Measurements from ENCODE around the gene REG3A.

- TF ChIP-seq FOSL1 (IDR thresholded peaks at IDR 0.05; ENCODE audit: insufficient read depth, low read depth, low read length) = no peak
- TF ChIP-seq POLR2AphosphoS5 (IDR thresholded peaks at IDR 0.05; ENCODE audit: low read depth, low read length) = no peak
- TF ChIP-seq YY1 (IDR thresholded peaks at IDR 0.05; ENCODE audit: low read depth, low read length) = no peak
- TF ChIP-seq EZH2 (IDR thresholded peaks at IDR 0.05; ENCODE audit: low read depth, low read length, severe bottlenecking) = no peak
- no peak for TF ChIP-seq SRF (IDR thresholded peaks at IDR 0.05; ENCODE audit: low read depth, low read length)
- no peak for TF ChIP-seq HDAC2 (IDR thresholded peaks at IDR 0.05; ENCODE audit: borderline replicate concordance in 1 of 2, low read depth in 2 of 2, low read length in 2 of 2)
- TF ChIP-seq EP300 (IDR thresholded peaks at IDR 0.05; ENCODE audit: borderline replicate concordance in 1 of 2, low read depth in 2 of 2, low read length in 2 of 2) = no peak
- TF ChIP-seq POLR2A (IDR thresholded peaks at IDR 0.05; ENCODE audit: control extremely low read depth in 1 of 2, low read depth in 2 of 2, low read length in 2 of 2) = no peak
- TF ChIP-seq CTCF (IDR thresholded peaks at IDR 0.05; ENCODE audit: control extremely low read depth in 1 of 3, insufficient read depth in 1 of 3, low read depth in 1 of 3, low read length in 3 of 3) = no peak
- TF ChIP-seq NRF1 (IDR thresholded peaks at IDR 0.05; ENCODE audit: low read depth, low read length) = no peak
- no peak for TF ChIP-seq SAP30 (IDR thresholded peaks at IDR 0.05; ENCODE audit: insufficient read depth, insufficient replicate concordance, low read length)
Measured at GRCh38 chr2:79120194-79120713, 39.3 kb downstream of the REG3A start, which contains the start of gene REG1A.

Measured in H1 (cell line).